Activated naive CD4-positive, alpha-beta T cell (primary cell): ENCODE measurements around the gene AGAP1.
"Not testable (repeated sequence)": the region's sequence is repeated elsewhere in the genome, so short reads cannot be mapped to it uniquely, and the experiment has no call there.

Experiments
- DNase-seq, 4 experiments: peaks; one replicate each; lab custom pipeline; 2025; lab: John Stamatoyannopoulos, UW

Gene AGAP1

GRCh38 chr2:235734688-235735231 is 240.9 kb downstream of the AGAP1 start:
- DNase-seq = no peak

- DNase-seq = no peak
Measured at GRCh38 chr2:235737396-235737795, 243.6 kb downstream of the AGAP1 start.

DNA sequence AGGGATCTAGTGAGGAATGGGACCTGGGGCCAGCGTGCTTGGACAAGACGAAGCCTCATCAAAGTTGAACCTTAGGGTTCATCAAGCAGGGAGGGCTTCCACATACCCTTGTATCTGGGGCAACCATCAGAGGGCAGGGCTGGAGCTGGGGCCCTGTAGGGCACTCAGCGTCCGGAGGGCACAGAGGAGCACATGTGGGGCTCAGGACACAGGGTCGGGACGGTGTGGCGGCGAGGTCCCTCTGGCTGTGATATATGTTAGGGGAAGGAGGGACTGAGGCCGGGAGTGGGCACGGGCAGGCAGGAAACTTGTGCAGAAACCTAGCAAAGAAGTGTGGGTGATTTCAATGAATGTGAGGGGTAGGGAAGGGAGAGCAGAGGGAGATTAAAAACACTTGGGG is 244.0 kb downstream of the AGAP1 start:
- DNase-seq = no peak

DNA sequence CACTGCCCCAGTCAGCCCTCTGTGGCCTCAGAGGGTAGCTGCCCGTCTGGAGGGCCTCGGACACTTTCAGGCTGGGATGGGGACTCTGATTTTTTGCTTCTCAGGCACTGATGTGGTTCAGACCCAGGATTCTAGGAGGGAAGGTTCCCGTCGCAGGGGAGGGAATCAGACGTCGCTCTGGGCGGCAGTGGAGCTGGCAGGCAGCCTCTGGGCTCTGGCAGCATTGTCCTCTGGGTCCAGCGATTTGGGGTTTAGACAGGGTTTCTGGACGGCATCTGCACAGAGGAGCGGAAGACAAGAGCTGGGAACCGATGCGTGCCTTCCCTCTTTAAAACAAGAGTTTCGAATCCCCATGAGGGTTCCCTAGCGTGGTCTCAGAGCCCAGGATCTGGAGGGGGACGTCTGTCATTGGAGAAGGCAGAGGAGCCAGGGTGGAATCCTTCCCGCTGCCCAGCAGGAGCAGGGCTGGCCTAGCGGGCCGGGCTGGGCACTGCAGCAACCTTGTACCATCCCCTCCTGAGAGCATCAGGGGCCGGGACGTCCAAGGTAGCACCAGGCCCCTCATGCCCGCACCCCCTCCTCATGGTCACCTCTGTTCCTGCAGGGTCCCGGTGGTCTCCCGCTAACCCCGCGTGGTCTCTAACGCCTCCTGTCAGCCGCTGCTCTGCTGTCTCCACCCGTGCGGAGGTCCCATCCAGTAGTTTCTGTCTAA is 246.0 kb downstream of the AGAP1 start:
- no peak for DNase-seq

- DNase-seq = no peak
Measured at GRCh38 chr2:235740821-235741220, 247.0 kb downstream of the AGAP1 start.

DNA sequence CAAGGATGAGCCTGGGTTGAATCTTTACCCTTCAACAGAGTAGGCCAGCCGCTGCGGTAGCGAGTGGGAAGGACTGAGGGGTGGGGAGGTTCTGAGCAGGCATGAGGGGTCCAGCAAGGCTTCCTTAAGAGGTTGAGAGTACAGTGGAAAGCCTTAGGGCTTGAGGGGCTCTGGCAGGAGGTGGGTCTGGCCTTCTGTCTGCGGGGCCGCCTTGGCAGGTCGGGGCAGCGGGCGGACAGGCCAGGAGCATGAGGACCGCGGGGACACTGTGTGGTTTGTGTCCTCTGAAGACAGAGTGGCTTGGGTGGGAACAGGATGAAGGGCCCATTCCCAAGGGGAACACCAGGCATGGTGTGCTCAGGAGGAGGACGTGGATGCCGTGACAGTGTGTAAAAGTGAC is 250.3 kb downstream of the AGAP1 start:
- no peak for DNase-seq

DNA sequence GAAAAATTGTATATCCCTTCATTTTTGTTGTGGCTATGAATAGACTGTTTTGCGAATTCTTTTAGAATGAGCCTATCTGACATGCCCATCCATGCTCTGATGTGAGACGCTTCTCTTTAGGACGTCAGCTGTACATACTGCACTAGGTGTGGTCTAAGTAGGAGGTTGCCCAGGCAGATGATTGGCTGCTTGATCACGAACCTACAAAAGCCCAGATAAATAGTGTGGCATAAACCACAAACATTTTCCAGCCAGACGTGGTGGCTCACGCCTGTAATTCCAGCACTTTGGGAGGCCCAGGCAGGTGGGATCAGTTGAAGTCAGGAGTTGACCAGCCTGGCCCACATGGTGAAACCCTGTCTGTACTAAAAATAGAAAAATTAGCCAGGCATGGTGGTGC is 251.8 kb downstream of the AGAP1 start:
- no peak for DNase-seq

GRCh38 chr2:235746257-235746934 is 252.6 kb downstream of the AGAP1 start:
- no peak for DNase-seq

GRCh38 chr2:235747001-235747785 is 253.3 kb downstream of the AGAP1 start:
- DNase-seq = no peak

GRCh38 chr2:235747786-235748091 is 253.9 kb downstream of the AGAP1 start:
- no peak for DNase-seq

- no peak for DNase-seq
Measured at GRCh38 chr2:235749121-235749770, 255.4 kb downstream of the AGAP1 start.

DNA sequence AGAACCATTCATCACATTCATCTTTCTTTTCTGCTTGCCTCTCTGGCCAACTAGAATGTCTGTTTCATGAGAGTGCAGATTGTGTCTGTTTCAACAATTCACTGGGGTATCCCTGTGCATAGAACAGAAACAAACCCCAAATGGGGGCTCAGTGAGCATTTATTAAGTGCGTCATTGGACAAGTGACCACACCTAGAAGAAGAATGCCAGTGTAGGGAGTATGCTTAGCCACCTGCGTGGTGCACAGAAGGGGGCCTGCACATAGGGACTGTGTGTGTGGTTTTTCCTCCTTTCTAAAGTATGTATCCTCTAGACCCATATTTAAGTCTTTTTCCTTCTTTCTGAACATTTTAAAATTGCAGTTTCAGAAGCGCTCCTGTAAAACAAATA is 255.9 kb downstream of the AGAP1 start:
- no peak for DNase-seq

GRCh38 chr2:235752846-235753245 is 259.0 kb downstream of the AGAP1 start:
- DNase-seq = no peak

- no peak for DNase-seq
Measured at GRCh38 chr2:235754357-235755207, 260.7 kb downstream of the AGAP1 start.

- DNase-seq = no peak
Measured at GRCh38 chr2:235756491-235756890, 262.6 kb downstream of the AGAP1 start.

GRCh38 chr2:235757212-235757611 is 263.4 kb downstream of the AGAP1 start:
- no peak for DNase-seq

GRCh38 chr2:235757640-235758039 is 263.8 kb downstream of the AGAP1 start:
- DNase-seq = no peak

GRCh38 chr2:235762832-235763598 is 269.2 kb downstream of the AGAP1 start:
- no peak for DNase-seq

DNA sequence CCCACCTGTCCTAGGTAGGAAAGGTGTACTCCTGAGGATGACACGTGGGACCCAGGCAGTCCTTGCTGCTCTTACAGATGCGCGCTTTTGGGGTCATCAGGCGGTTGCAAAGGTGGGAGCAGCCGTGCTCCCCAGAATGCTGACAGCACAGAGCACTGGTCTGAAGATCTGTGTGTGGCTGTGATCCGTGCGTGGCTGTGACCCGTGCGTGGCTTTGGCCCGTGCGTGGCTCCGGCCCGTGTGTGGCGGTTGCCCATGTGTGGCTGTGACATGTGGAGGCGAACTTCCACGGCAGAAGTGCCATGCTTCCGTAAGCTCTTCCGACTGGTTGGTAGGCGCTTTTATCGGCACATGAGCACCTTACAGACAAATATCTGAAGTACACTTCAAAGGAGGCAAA is 270.0 kb downstream of the AGAP1 start:
- no peak for DNase-seq

- not testable (repeated sequence) for DNase-seq
Measured at GRCh38 chr2:235764478-235764877, 270.6 kb downstream of the AGAP1 start.
